ENCODE data around the gene SUMO3. TPM values are rescaled to one million over a fixed set of nuclear protein-coding genes. Genes with fewer than 3 reads are reported as not detected.

SUMO3 gene
- total RNA-seq, 1 experiment from 2014 or later = 81.7 TPM

- TF ChIP-seq ATF3 (CRISPR knock-in tag; conservative IDR thresholded peaks at IDR 0.05) (no peak), FOXP4 (CRISPR knock-in tag; IDR thresholded peaks at IDR 0.05) (no peak), JAZF1 (CRISPR knock-in tag; IDR thresholded peaks at IDR 0.05) (no peak)
Observed at GRCh38 chr21:44837537-44837936, 19.7 kb upstream of the SUMO3 start (continued).

- Mint-ChIP-seq H3K36me3 (no peaks in the 10 kb centered on the region), H3K4me3 (no peak overlapping the region), H3K9me3 (no peaks in the 10 kb centered on the region), H3K27ac (no peak overlapping the region), H3K27me3 (ENCODE audit: low read depth) (no peaks in the 10 kb centered on the region), H3K4me1 (no peaks in the 10 kb centered on the region)
- no peak for DNase-seq (ENCODE audit: low spot score)
- no peak for ATAC-seq
- ChIA-PET CTCF (interaction anchor here (0.5 kb wide), 1 partner anchor 53 kb away, joined by 4 read pairs; no protein-coding TSS in a partner anchor), POLR2A (interaction anchor here (0.6 kb wide), 1 partner anchor 19 kb away, joined by 3 read pairs; the partner anchor contains the start of gene SUMO3)
- no peak for TF ChIP-seq CDX4 (CRISPR knock-in tag; IDR thresholded peaks at IDR 0.05; ENCODE audit: borderline replicate concordance)
- no peak for TF ChIP-seq IRF1 (CRISPR knock-in tag; IDR thresholded peaks at IDR 0.05)
- no peak for TF ChIP-seq CREB1 (CRISPR knock-in tag; IDR thresholded peaks at IDR 0.05)
- no peak for TF ChIP-seq CTCF (IDR thresholded peaks at IDR 0.05)
- no peak for TF ChIP-seq ATF2 (CRISPR knock-in tag; IDR thresholded peaks at IDR 0.05; ENCODE audit: borderline replicate concordance, low read depth)
- no peak for TF ChIP-seq IRF2 (CRISPR knock-in tag; IDR thresholded peaks at IDR 0.05; ENCODE audit: borderline replicate concordance, low read depth)
- TF ChIP-seq ZNF138 (CRISPR knock-in tag; conservative IDR thresholded peaks at IDR 0.05) = no peak
- TF ChIP-seq E2F4 (CRISPR knock-in tag; IDR thresholded peaks at IDR 0.05; ENCODE audit: borderline replicate concordance, low read depth) = no peak
- TF ChIP-seq E2F1 (CRISPR knock-in tag; IDR thresholded peaks at IDR 0.05) = no peak
- no peak for TF ChIP-seq ZSCAN18 (CRISPR knock-in tag; IDR thresholded peaks at IDR 0.05)
- TF ChIP-seq MLX (CRISPR knock-in tag; IDR thresholded peaks at IDR 0.05) = no peak
- no peak for TF ChIP-seq GABPB1 (CRISPR knock-in tag; IDR thresholded peaks at IDR 0.05)
- TF ChIP-seq NR1H2 (CRISPR knock-in tag; IDR thresholded peaks at IDR 0.05) = no peak
- TF ChIP-seq ATF6 (CRISPR knock-in tag; IDR thresholded peaks at IDR 0.05) = no peak
- TF ChIP-seq USF2 (CRISPR knock-in tag; IDR thresholded peaks at IDR 0.05) = no peak
- TF ChIP-seq TCF7 (CRISPR knock-in tag; IDR thresholded peaks at IDR 0.05; ENCODE audit: low read depth) = no peak
Observed at GRCh38 chr21:44836666-44837471, 19.0 kb upstream of the SUMO3 start.
